ENCODE data around the gene PLSCR1. TPM values are rescaled to one million over a fixed set of nuclear protein-coding genes. Genes with fewer than 3 reads are reported as not detected.

PLSCR1 gene
- polyA plus RNA-seq, 1 donor from 2014 or later, result 0.78 TPM

GRCh38 chr3:146470425-146470990, 73.9 kb downstream of the PLSCR1 start:
- H3K9me2 ChIP-seq (ENCODE audit: insufficient read depth, low read length), result no peaks in the 10 kb centered on the region
- H3K36me3 ChIP-seq (ENCODE audit: insufficient read depth, low read length), result no peaks in the 10 kb centered on the region
- no peak overlapping the region for H3K27ac ChIP-seq (ENCODE audit: low read length)
- H3K4me2 ChIP-seq (ENCODE audit: low read length), result no peak overlapping the region
- no peaks in the 10 kb centered on the region for H3K79me2 ChIP-seq (replicated peaks; ENCODE audit: insufficient read depth, low read length)
- H3F3A ChIP-seq (ENCODE audit: insufficient read depth, low read length, poor library complexity, severe bottlenecking), result no peaks in the 10 kb centered on the region
- H2AFZ ChIP-seq (ENCODE audit: low read depth, low read length), result no peak overlapping the region
- no peak overlapping the region for H3K4me3 ChIP-seq (ENCODE audit: low read length)
- no peaks in the 10 kb centered on the region for H3K9me3 ChIP-seq (ENCODE audit: low read length)
- no peak overlapping the region for H3K9ac ChIP-seq (ENCODE audit: low read length)
- no peaks in the 10 kb centered on the region for H4K20me1 ChIP-seq (ENCODE audit: insufficient read depth)
- no peaks in the 10 kb centered on the region for H3K27me3 ChIP-seq (ENCODE audit: insufficient read depth, low read depth, low read length)
- TF ChIP-seq CTCF (IDR thresholded peaks at IDR 0.05; ENCODE audit: poor library complexity, severe bottlenecking), result no peak

DNA sequence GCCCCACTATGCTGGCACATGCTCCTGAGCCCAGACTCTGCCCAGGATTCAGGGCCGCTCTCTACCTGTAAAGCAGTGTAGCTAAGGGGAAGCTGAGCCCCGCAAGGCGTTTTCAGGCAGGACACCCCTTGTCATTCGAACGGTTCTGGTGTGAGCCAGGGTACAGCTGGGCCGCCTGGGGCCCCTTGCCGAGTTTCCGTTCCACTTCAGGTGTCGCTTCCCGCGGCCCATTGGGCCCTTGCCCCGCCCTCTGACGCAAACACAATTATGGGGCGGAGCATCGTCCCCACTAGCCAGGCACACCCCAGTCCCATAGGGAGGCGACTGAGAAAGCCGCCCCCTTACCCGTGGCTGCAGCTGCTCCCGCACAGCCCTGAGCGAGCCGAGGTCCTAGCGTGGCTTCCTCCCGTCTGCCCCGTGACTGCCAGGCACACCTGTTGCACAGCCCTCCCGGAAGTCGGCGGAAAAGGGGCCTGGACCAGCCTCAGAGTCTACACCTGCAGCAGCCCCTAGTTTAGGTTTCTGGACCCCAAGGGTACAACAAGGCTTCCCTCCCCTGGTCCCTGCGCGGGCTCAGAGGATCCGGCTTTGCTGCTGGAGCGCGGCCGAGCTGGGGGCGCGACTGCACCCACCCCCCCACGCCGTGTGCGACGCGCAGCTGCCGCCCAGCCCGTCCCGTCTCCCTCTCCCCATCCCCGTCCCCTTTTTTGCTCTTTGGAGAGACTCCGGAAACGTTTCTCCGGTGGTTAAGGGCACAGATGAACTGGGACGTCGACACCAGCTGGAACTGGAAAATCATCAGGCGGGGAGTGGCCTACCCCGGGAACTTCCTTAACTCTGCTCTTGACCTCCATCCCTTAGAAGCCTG, 75.0 kb downstream of the PLSCR1 start, which contains the start of gene PLSCR2:
Gene PLSCR2, minus strand, starts transcription at position 412 of the 868 bp plus-strand sequence. CDS start 9,657 bp downstream, outside the sequence.
- Histone ChIP-seq H3K9ac (ENCODE audit: low read length) (no peak within 1 kb of the TSS), H3K27me3 (ENCODE audit: insufficient read depth, low read depth, low read length) (no peaks in the 10 kb centered on the region), H3F3A (ENCODE audit: insufficient read depth, low read length, poor library complexity, severe bottlenecking) (no peaks in the 10 kb centered on the region), H3K36me3 (ENCODE audit: insufficient read depth, low read length) (no peaks in the 10 kb centered on the region), H3K27ac (ENCODE audit: low read length) (no peak within 1 kb of the TSS), H3K9me2 (ENCODE audit: insufficient read depth, low read length) (no peaks in the 10 kb centered on the region), H2AFZ (ENCODE audit: low read depth, low read length) (no peak within 1 kb of the TSS), H3K79me2 (replicated peaks; ENCODE audit: insufficient read depth, low read length) (no peaks in the 10 kb centered on the region), H3K4me3 (ENCODE audit: low read length) (peak within 1 kb of the TSS; percentile 55), H3K4me2 (ENCODE audit: low read length) (no peak within 1 kb of the TSS), H3K9me3 (ENCODE audit: low read length) (no peaks in the 10 kb centered on the region), H4K20me1 (ENCODE audit: insufficient read depth) (no peaks in the 10 kb centered on the region)
- TF ChIP-seq SMC3 (conservative IDR thresholded peaks at IDR 0.05; ENCODE audit: poor library complexity) (no peak), EZH2 (IDR thresholded peaks at IDR 0.05; ENCODE audit: borderline replicate concordance, insufficient read depth, low read length, poor library complexity, severe bottlenecking) (no peak), MXI1 (conservative IDR thresholded peaks at IDR 0.05; ENCODE audit: poor library complexity, severe bottlenecking) (no peak), EP300 (conservative IDR thresholded peaks at IDR 0.05; ENCODE audit: poor library complexity, severe bottlenecking) (no peak), RAD21 (conservative IDR thresholded peaks at IDR 0.05) (no peak), TAF1 (IDR thresholded peaks at IDR 0.05; ENCODE audit: low read depth) (no peak), CTCF (IDR thresholded peaks at IDR 0.05; ENCODE audit: poor library complexity, severe bottlenecking) (no peak), POLR2AphosphoS5 (IDR thresholded peaks at IDR 0.05) (no peak)
- TF ChIP-seq, protein P1, sequence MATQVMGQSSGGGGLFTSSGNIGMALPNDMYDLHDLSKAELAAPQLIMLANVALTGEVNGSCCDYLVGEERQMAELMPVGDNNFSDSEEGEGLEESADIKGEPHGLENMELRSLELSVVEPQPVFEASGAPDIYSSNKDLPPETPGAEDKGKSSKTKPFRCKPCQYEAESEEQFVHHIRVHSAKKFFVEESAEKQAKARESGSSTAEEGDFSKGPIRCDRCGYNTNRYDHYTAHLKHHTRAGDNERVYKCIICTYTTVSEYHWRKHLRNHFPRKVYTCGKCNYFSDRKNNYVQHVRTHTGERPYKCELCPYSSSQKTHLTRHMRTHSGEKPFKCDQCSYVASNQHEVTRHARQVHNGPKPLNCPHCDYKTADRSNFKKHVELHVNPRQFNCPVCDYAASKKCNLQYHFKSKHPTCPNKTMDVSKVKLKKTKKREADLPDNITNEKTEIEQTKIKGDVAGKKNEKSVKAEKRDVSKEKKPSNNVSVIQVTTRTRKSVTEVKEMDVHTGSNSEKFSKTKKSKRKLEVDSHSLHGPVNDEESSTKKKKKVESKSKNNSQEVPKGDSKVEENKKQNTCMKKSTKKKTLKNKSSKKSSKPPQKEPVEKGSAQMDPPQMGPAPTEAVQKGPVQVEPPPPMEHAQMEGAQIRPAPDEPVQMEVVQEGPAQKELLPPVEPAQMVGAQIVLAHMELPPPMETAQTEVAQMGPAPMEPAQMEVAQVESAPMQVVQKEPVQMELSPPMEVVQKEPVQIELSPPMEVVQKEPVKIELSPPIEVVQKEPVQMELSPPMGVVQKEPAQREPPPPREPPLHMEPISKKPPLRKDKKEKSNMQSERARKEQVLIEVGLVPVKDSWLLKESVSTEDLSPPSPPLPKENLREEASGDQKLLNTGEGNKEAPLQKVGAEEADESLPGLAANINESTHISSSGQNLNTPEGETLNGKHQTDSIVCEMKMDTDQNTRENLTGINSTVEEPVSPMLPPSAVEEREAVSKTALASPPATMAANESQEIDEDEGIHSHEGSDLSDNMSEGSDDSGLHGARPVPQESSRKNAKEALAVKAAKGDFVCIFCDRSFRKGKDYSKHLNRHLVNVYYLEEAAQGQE (IDR thresholded peaks at IDR 0.05; ENCODE audit: borderline replicate concordance), result no peak

Data from neural cell (in vitro differentiated cells).